ENCODE results near the gene CEP192.

GRCh38 chr18:12976305-12976704 lies 14.9 kb upstream of the CEP192 start:
- TF ChIP-seq CTCF (IDR thresholded peaks at IDR 0.05), result no peak
- no peak for TF ChIP-seq EZH2 (IDR thresholded peaks at IDR 0.05; ENCODE audit: borderline replicate concordance, insufficient read depth, low read depth, low read length, poor library complexity, severe bottlenecking)
